ENCODE measurements around the gene ADM2.

ADM2 gene

DNA sequence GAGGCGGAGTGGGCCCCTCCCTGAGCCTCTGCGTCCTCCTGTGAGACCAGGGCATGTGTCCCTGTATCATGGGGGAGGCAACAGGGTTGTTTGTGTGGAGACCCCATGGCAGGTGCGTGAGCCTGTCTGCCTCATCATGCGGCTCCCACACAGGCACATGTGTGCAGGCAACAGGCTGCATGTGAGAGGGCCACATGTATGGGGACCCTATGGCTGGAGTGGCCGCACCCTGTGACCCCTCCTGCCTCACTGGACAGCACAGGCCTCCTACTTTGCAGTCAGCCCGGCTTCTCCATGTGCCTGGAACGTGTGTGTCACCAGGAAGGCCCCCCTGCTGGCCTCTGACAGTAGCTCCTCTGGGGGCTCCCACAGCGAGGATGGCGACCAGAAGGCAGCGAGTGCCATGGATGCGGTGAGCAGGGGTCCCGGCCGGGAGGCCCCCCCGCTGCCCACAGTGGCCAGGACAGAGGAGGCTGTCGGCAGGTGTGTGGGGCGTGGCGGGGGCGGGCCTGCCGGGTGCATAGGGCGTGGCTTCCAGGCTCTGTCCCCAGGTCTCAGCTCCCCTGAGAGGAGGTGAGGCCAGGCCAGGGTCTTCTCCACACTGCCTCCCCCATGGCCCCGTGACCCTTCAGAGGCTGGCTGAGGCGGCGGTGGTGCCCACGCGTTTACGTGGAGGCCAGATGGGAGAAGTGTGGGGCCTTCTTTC, 40.6 kb upstream of the ADM2 start:
- ChIA-PET CTCF (interaction anchor here (1.0 to 1.4 kb wide), 3 partner anchors 8 to 180 kb away, joined by 3 read pairs; no protein-coding TSS in a partner anchor), POLR2A (no interaction called here)
- DNase-seq (ENCODE audit: extremely low spot score): no peak
- TF ChIP-seq, protein P1, sequence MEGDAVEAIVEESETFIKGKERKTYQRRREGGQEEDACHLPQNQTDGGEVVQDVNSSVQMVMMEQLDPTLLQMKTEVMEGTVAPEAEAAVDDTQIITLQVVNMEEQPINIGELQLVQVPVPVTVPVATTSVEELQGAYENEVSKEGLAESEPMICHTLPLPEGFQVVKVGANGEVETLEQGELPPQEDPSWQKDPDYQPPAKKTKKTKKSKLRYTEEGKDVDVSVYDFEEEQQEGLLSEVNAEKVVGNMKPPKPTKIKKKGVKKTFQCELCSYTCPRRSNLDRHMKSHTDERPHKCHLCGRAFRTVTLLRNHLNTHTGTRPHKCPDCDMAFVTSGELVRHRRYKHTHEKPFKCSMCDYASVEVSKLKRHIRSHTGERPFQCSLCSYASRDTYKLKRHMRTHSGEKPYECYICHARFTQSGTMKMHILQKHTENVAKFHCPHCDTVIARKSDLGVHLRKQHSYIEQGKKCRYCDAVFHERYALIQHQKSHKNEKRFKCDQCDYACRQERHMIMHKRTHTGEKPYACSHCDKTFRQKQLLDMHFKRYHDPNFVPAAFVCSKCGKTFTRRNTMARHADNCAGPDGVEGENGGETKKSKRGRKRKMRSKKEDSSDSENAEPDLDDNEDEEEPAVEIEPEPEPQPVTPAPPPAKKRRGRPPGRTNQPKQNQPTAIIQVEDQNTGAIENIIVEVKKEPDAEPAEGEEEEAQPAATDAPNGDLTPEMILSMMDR (IDR thresholded peaks at IDR 0.05; ENCODE audit: control extremely low read depth, extremely low read depth, low read depth, missing control alignments): no peak

GRCh38 chr22:50441428-50441993, 39.8 kb upstream of the ADM2 start:
- CTCF ChIA-PET: interaction anchor here (1.2 kb wide), 1 partner anchor 9 kb away, joined by 3 read pairs; no protein-coding TSS in a partner anchor
- TF ChIP-seq, protein P1 (IDR thresholded peaks at IDR 0.05; ENCODE audit: control extremely low read depth, extremely low read depth, low read depth, missing control alignments): no peak
- no peak for DNase-seq (ENCODE audit: extremely low spot score)
- POLR2A ChIA-PET: no interaction called here

DNA sequence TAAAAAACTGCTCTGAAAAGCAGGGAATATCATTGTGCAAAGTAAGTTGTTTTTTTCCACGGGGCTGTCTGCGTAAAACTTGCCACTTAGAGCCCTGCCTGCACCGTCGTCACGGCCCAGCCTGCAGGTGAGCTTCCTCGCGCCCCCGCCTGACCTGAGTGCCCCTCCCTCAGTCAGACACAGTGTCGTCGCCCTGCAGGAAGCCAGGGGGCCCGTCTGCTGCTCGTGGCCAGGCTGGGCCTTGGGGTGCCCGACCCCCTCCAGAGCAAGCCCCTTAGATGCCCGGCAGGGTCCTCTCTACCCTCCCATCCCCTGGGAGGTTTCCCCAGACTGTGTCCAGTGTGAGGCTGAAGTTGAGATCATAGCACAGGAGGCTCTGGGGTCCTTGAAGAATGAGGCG, 38.1 kb upstream of the ADM2 start:
- ChIA-PET POLR2A (no interaction called here), CTCF (no interaction called here)
- TF ChIP-seq, protein P1 (IDR thresholded peaks at IDR 0.05; ENCODE audit: control extremely low read depth, extremely low read depth, low read depth, missing control alignments): no peak
- no peak for DNase-seq (ENCODE audit: extremely low spot score)

DNA sequence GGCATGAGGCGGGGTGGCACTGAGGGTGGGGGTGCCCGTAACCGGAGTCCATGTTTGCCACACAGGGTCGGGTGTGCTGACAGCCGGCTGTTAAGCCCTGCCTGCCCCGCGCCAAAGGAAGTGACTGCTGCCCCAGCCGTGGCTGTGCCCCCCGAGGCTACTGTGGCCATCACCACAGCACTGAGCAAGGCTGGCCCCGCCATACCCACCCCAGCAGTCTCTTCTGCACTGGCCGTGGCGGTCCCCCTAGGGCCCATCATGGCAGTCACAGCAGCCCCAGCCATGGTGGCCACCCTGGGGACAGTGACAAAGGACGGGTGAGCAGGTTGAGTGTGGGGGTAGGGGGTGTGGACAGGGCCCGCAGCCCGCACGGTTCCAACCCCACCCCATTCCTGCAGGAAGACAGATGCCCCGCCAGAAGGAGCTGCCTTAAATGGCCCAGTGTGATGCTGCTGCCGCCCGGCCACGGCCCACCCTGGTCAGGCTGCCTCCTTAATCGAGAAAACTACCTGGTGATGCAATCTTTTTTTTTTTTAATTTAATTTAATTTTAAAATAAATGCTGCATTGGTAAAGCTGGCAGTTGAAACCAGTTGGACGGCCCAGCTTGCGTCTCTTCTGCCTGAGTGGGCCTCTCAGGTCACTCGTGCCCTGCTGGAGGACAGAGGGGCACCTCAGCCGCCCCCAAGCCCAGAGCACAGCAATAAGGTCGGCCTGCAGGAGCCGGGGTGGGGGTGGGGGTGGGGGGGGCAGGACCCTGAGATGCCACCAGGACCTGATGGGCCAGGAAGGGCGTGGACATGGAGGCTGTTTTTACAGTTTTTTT, 37.3 kb upstream of the ADM2 start:
- no peak for DNase-seq (ENCODE audit: extremely low spot score)
- POLR2A ChIA-PET: no interaction called here
- CTCF ChIA-PET: no interaction called here
- TF ChIP-seq, protein P1 (IDR thresholded peaks at IDR 0.05; ENCODE audit: control extremely low read depth, extremely low read depth, low read depth, missing control alignments): no peak

GRCh38 chr22:50444663-50445062, 36.7 kb upstream of the ADM2 start:
- no peak for DNase-seq (ENCODE audit: extremely low spot score)
- ChIA-PET CTCF (no interaction called here), POLR2A (no interaction called here)
- TF ChIP-seq, protein P1 (IDR thresholded peaks at IDR 0.05; ENCODE audit: control extremely low read depth, extremely low read depth, low read depth, missing control alignments): no peak

DNA sequence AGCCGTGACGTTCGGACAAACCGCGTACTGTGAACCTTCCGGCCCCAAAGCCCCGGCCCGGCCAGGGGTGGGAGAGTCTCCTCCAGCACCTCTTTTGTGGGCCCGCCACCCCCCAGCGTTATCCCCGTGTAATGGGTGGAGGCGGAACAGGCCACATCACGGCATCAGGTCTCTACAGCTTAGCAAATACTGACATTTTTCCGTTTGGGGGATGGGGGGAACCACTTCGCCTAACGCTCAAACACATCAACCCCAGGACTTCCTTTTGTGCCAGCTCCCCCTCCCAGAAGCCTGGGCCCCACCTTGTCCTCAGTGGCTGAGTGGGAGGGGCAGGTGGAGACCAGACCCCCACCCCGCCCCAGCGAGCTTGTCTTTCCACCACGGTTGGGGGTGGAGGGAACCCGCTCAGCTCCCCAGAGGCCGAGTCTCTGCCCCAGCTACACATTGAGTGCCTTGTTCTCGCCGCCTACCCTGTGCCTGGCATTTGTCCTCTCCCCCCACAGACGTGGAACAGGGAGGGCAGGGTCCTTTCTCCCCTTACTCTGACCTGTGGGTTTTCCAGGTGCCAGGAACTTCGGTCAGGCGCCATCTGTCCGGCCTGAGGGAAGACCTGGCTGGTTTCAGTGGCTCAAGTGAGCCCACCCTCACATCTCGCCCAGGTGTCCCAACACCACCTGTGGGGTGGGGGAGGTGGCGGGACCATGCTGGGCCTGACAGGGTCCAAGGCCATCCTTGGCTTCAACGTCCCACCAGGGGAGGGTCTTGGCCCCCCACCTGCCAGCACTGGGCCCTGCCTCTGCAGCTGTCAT, 36.1 kb upstream of the ADM2 start:
- ChIA-PET POLR2A (no interaction called here), CTCF (no interaction called here)
- DNase-seq (ENCODE audit: extremely low spot score): no peak
- TF ChIP-seq, protein P1 (IDR thresholded peaks at IDR 0.05; ENCODE audit: control extremely low read depth, extremely low read depth, low read depth, missing control alignments): no peak
